HEK293 (cell line): ENCODE measurements around the gene CREG2.

ENCODE experiments used
- CTCF ChIA-PET: fragments of 350-600 bp; formaldehyde crosslinking; extraction: SDS; loops from one replicate; lab custom pipeline; 2021; ENCODE audit warnings: antibody characterized with exemption; lab: Yijun Ruan, JAX
- POLR2A ChIA-PET: fragments of 300-600 bp; formaldehyde crosslinking; extraction: SDS; loops from one replicate; lab custom pipeline; 2020; ENCODE audit warnings: antibody characterized with exemption, inconsistent platforms; lab: Yijun Ruan, JAX
- H3K27ac ChIP-seq: fragments of 200-500 bp; sonication (Bioruptor generic); 2 replicates; pipeline ENCODE4 v1.5.1; 2014; ENCODE audit warnings: low read depth, low read length, control low read depth, inconsistent platforms; ENCODE audit errors: extremely low read depth
- H3K36me3 ChIP-seq, 2 experiments: fragments of 200-500 bp in 1 of 2; sonication (Bioruptor generic) in 1 of 2; 1 replicate in 1 of 2; 2 replicates in 1 of 2; pipeline ENCODE4 v1.5.1; 2014 to 2017; ENCODE audit warnings: inconsistent platforms in 2 of 2, low read length in 2 of 2; ENCODE audit not compliant: control insufficient read depth in 2 of 2, insufficient read depth in 1 of 2
- H3K4me1 ChIP-seq: fragments of 200-500 bp; sonication (Bioruptor generic); 2 replicates; pipeline ENCODE4 v1.5.1; 2014; ENCODE audit warnings: mild to moderate bottlenecking, low read length, inconsistent platforms; ENCODE audit not compliant: control insufficient read depth, insufficient read depth
- H3K4me3 ChIP-seq: 2 replicates; pipeline ENCODE4 v1.5.1; 2011; ENCODE audit warnings: low read depth, mild to moderate bottlenecking, control low read depth, low read length, moderate library complexity
- H3K9me3 ChIP-seq: fragments of 200-500 bp; sonication (Bioruptor generic); 2 replicates; pipeline ENCODE4 v1.5.1; 2014; ENCODE audit warnings: low read depth, low read length, inconsistent platforms; ENCODE audit not compliant: control insufficient read depth, insufficient read depth
- BCL11A ChIP-seq: fragments of 450-650 bp; formaldehyde crosslinking; IDR thresholded peaks from 2 replicates; pipeline ENCODE4 v1.5.1; 2016; ENCODE audit warnings: low read depth, missing biosample characterization, missing genetic modification characterization
- ELK4 ChIP-seq: IDR thresholded peaks from 2 replicates; pipeline ENCODE4 v1.6.1; 2011; ENCODE audit warnings: mild to moderate bottlenecking, low read depth, low read length, borderline replicate concordance
- GLIS1 ChIP-seq: fragments of 450-650 bp; formaldehyde crosslinking; IDR thresholded peaks from 2 replicates; pipeline ENCODE4 v1.5.1; 2016; ENCODE audit warnings: missing biosample characterization, missing genetic modification characterization
- GLIS2 ChIP-seq: fragments of 450-650 bp; formaldehyde crosslinking; IDR thresholded peaks from 2 replicates; pipeline ENCODE4 v1.5.1; 2016; ENCODE audit warnings: missing biosample characterization, missing genetic modification characterization
- KLF1 ChIP-seq: fragments of 450-650 bp; formaldehyde crosslinking; IDR thresholded peaks from 2 replicates; pipeline ENCODE4 v1.5.1; 2016; ENCODE audit warnings: missing biosample characterization, missing genetic modification characterization
- KLF9 ChIP-seq: fragments of 450-650 bp; formaldehyde crosslinking; IDR thresholded peaks from 2 replicates; pipeline ENCODE4 v1.5.1; 2016; ENCODE audit warnings: missing biosample characterization, missing genetic modification characterization, low read depth
- MZF1 ChIP-seq: fragments of 450-650 bp; formaldehyde crosslinking; IDR thresholded peaks from 2 replicates; pipeline ENCODE4 v1.5.1; 2017; ENCODE audit warnings: missing biosample characterization, missing genetic modification characterization, borderline replicate concordance
- SCRT2 ChIP-seq: fragments of 450-650 bp; formaldehyde crosslinking; IDR thresholded peaks from 2 replicates; pipeline ENCODE4 v1.5.1; 2016; ENCODE audit warnings: missing biosample characterization, missing genetic modification characterization
- ZBTB20 ChIP-seq: fragments of 450-650 bp; formaldehyde crosslinking; IDR thresholded peaks from 2 replicates; pipeline ENCODE4 v1.5.1; 2016; ENCODE audit warnings: missing biosample characterization, missing genetic modification characterization
- ZIC2 ChIP-seq: fragments of 450-650 bp; formaldehyde crosslinking; IDR thresholded peaks from 2 replicates; pipeline ENCODE4 v1.5.1; 2016; ENCODE audit warnings: missing biosample characterization, missing genetic modification characterization
- ZNF132 ChIP-seq: fragments of 450-650 bp; formaldehyde crosslinking; IDR thresholded peaks from 2 replicates; pipeline ENCODE4 v1.5.1; 2017; ENCODE audit warnings: missing biosample characterization, missing genetic modification characterization, borderline replicate concordance
- ZNF133 ChIP-seq: fragments of 450-650 bp; formaldehyde crosslinking; IDR thresholded peaks from 2 replicates; pipeline ENCODE4 v1.5.1; 2016; ENCODE audit warnings: missing biosample characterization, missing genetic modification characterization
- ZNF146 ChIP-seq: fragments of 450-650 bp; formaldehyde crosslinking; IDR thresholded peaks from 2 replicates; pipeline ENCODE4 v1.5.1; 2016; ENCODE audit warnings: missing biosample characterization, missing genetic modification characterization
- ZNF155 ChIP-seq: fragments of 450-650 bp; formaldehyde crosslinking; IDR thresholded peaks from 2 replicates; pipeline ENCODE4 v1.5.1; 2016; ENCODE audit warnings: missing biosample characterization, missing genetic modification characterization
- ZNF157 ChIP-seq: fragments of 450-650 bp; formaldehyde crosslinking; IDR thresholded peaks from 2 replicates; pipeline ENCODE4 v1.5.1; 2016; ENCODE audit warnings: missing biosample characterization, missing genetic modification characterization
- ZNF24 ChIP-seq: fragments of 450-650 bp; formaldehyde crosslinking; IDR thresholded peaks from 2 replicates; pipeline ENCODE4 v1.5.1; 2016; ENCODE audit warnings: missing biosample characterization, missing genetic modification characterization
- ZNF350 ChIP-seq: fragments of 450-650 bp; formaldehyde crosslinking; IDR thresholded peaks from 2 replicates; pipeline ENCODE4 v1.5.0; 2017; ENCODE audit warnings: missing biosample characterization, mild to moderate bottlenecking, missing genetic modification characterization
- ZNF433 ChIP-seq: fragments of 450-650 bp; formaldehyde crosslinking; IDR thresholded peaks from 2 replicates; pipeline ENCODE4 v1.5.1; 2016; ENCODE audit warnings: missing biosample characterization, missing genetic modification characterization, low read depth
- ZNF529 ChIP-seq: fragments of 450-650 bp; formaldehyde crosslinking; IDR thresholded peaks from 2 replicates; pipeline ENCODE4 v1.5.1; 2017; ENCODE audit warnings: missing genetic modification characterization, missing biosample characterization; ENCODE audit not compliant: insufficient replicate concordance
- ZNF626 ChIP-seq: fragments of 450-650 bp; sonication (Bioruptor Pico); formaldehyde crosslinking; IDR thresholded peaks from 2 replicates; pipeline ENCODE4 v1.5.1; 2018; ENCODE audit warnings: missing biosample characterization, missing genetic modification characterization, inconsistent platforms
- ZNF670 ChIP-seq: fragments of 450-650 bp; formaldehyde crosslinking; IDR thresholded peaks from 2 replicates; pipeline ENCODE4 v1.5.1; 2016; ENCODE audit warnings: missing biosample characterization, missing genetic modification characterization, low read depth
- ZNF707 ChIP-seq: fragments of 450-650 bp; formaldehyde crosslinking; IDR thresholded peaks from 2 replicates; pipeline ENCODE4 v1.5.1; 2016; ENCODE audit warnings: missing biosample characterization, missing genetic modification characterization
- ZXDB ChIP-seq: fragments of 450-650 bp; formaldehyde crosslinking; IDR thresholded peaks from 2 replicates; pipeline ENCODE4 v1.5.1; 2016; ENCODE audit warnings: missing biosample characterization, missing genetic modification characterization
- TF ChIP-seq, protein P1 (sequence below): fragments of 450-650 bp; formaldehyde crosslinking; IDR thresholded peaks from 2 replicates; pipeline ENCODE4 v1.5.1; 2016; ENCODE audit warnings: missing biosample characterization, missing genetic modification characterization
- TF ChIP-seq, protein P2 (sequence below): fragments of 450-650 bp; formaldehyde crosslinking; IDR thresholded peaks from 2 replicates; pipeline ENCODE4 v1.5.1; 2016; ENCODE audit warnings: missing biosample characterization, missing genetic modification characterization
- TF ChIP-seq, protein P3 (sequence below): fragments of 450-650 bp; formaldehyde crosslinking; IDR thresholded peaks from 2 replicates; pipeline ENCODE4 v1.5.1; 2017; ENCODE audit warnings: missing biosample characterization, missing genetic modification characterization

CREG2 gene

GRCh38 chr2:101328474-101329007, 58.8 kb downstream of the CREG2 start:
- ChIA-PET CTCF (interaction anchor here (0.9 kb wide), 1 partner anchor 10 kb away, joined by 3 read pairs; no protein-coding TSS in a partner anchor), POLR2A (no interaction called here)
- H3K4me3 ChIP-seq: no peak overlapping the region
- no peaks in the 10 kb centered on the region for H3K36me3 ChIP-seq
- no peak overlapping the region for H3K27ac ChIP-seq
- no peaks in the 10 kb centered on the region for H3K4me1 ChIP-seq
- TF ChIP-seq ZNF146 (tag by site-specific recombination) (no peak), ELK4 (no peak), ZBTB20 (tag by site-specific recombination) (no peak), KLF1 (tag by site-specific recombination) (no peak), GLIS2 (tag by site-specific recombination) (no peak), ZNF529 (tag by site-specific recombination) (no peak), MZF1 (tag by site-specific recombination) (no peak), ZNF24 (tag by site-specific recombination) (no peak), ZNF155 (tag by site-specific recombination) (no peak), ZNF626 (tag by site-specific recombination) (no peak), ZXDB (tag by site-specific recombination) (no peak), ZNF133 (no peak), SCRT2 (tag by site-specific recombination) (no peak)
- TF ChIP-seq, protein P1, sequence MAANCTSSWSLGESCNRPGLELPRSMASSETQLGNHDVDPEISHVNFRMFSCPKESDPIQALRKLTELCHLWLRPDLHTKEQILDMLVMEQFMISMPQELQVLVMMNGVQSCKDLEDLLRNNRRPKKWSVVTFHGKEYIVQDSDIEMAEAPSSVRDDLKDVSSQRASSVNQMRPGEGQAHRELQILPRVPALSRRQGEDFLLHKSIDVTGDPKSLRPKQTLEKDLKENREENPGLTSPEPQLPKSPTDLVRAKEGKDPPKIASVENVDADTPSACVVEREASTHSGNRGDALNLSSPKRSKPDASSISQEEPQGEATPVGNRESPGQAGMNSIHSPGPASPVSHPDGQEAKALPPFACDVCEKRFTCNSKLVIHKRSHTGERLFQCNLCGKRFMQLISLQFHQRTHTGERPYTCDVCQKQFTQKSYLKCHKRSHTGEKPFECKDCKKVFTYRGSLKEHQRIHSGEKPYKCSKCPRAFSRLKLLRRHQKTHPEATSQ (tag by site-specific recombination): no peak
- TF ChIP-seq, protein P2, sequence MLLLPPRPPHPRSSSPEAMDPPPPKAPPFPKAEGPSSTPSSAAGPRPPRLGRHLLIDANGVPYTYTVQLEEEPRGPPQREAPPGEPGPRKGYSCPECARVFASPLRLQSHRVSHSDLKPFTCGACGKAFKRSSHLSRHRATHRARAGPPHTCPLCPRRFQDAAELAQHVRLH (tag by site-specific recombination): no peak
- TF ChIP-seq, protein P3, sequence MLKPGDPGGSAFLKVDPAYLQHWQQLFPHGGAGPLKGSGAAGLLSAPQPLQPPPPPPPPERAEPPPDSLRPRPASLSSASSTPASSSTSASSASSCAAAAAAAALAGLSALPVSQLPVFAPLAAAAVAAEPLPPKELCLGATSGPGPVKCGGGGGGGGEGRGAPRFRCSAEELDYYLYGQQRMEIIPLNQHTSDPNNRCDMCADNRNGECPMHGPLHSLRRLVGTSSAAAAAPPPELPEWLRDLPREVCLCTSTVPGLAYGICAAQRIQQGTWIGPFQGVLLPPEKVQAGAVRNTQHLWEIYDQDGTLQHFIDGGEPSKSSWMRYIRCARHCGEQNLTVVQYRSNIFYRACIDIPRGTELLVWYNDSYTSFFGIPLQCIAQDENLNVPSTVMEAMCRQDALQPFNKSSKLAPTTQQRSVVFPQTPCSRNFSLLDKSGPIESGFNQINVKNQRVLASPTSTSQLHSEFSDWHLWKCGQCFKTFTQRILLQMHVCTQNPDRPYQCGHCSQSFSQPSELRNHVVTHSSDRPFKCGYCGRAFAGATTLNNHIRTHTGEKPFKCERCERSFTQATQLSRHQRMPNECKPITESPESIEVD: no peak
- TF ChIP-seq, all 188 proteins: peak for 0
- no peaks in the 10 kb centered on the region for H3K9me3 ChIP-seq

DNA sequence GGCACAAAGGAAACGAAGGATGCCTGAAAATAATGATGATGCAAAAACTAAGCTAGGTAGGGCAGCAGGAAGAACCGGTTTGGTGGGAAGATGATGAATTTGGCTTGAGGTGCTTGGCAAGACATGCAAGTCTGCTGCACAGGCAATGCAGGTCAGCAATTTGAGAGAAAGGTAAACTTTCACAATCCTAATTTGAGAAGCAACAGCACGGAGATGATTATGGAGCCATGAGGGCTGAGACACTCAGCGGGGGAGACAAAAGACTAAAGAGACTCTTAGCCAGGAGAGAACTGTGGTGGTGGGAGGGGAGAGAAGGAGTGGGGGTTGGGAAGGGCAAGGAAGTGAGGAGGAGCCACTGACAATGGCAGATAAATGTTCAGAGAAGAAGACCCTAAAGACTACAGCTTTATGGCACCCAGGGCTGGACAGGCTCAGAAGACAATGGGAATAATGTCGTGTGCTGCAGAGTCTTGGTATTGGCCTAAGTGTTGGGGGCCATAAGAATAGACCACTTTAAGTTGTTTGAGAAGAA, 59.4 kb downstream of the CREG2 start:
- POLR2A ChIA-PET: no interaction called here
- no peaks in the 10 kb centered on the region for H3K4me1 ChIP-seq

More for the DNA sequence above, 59.4 kb downstream of the CREG2 start:
- H3K27ac ChIP-seq: no peak overlapping the region
- H3K4me3 ChIP-seq: no peak overlapping the region
- H3K36me3 ChIP-seq: no peaks in the 10 kb centered on the region
- CTCF ChIA-PET: no interaction called here
- TF ChIP-seq ZNF626 (tag by site-specific recombination) (no peak), ZNF707 (tag by site-specific recombination) (no peak), GLIS2 (tag by site-specific recombination) (no peak), ZNF350 (tag by site-specific recombination) (no peak), GLIS1 (tag by site-specific recombination) (no peak), BCL11A (tag by site-specific recombination) (no peak), ZNF670 (tag by site-specific recombination) (no peak), ZNF132 (tag by site-specific recombination) (no peak), ZIC2 (tag by site-specific recombination) (no peak), ZNF433 (no peak), ZNF157 (no peak), KLF9 (tag by site-specific recombination) (no peak)
- TF ChIP-seq, all 188 proteins: peak for 0
- no peaks in the 10 kb centered on the region for H3K9me3 ChIP-seq
